ENCODE results near the gene SMYD1.

The SMYD1 gene

GRCh38 chr2:88147145-88147544 lies 79.5 kb downstream of the SMYD1 start:
- no peak for DNase-seq (ENCODE audit: low read depth)

GRCh38 chr2:88148929-88149438 lies 81.4 kb downstream of the SMYD1 start:
- no peak for DNase-seq (ENCODE audit: low read depth)

GRCh38 chr2:88159481-88159880 lies 91.9 kb downstream of the SMYD1 start:
- no peak for DNase-seq (ENCODE audit: low read depth)

- DNase-seq (ENCODE audit: low read depth) = peak; percentile 10
These were observed 92.4 kb downstream of the SMYD1 start for GRCh38 chr2:88159955-88160415.

GRCh38 chr2:88160517-88160916 lies 92.9 kb downstream of the SMYD1 start:
- no peak for DNase-seq (ENCODE audit: low read depth)

- no peak for DNase-seq (ENCODE audit: low read depth)
These were observed 94.0 kb downstream of the SMYD1 start for GRCh38 chr2:88161446-88162244.

Data from activated T-helper 9 cell treated with anti-CD3 and anti-CD28 coated beads, Interleukin-2, amount 50 U/mL, for 16 hours (primary cell).